Fibroblast of lung (primary cell): ENCODE results near the gene CXCL5. TPM values are rescaled to one million over a fixed set of nuclear protein-coding genes. Genes with fewer than 3 reads are reported as not detected.

Experiments
- DNase-seq, 2 donors: peaks; one replicate each; pipeline versions ENCODE4 v3.0.0 to v3.0.0-alpha.2; 2010; ENCODE audit warnings: low read depth in 2 of 2
- H2AFZ ChIP-seq: 2 replicates; pipeline ENCODE4 v1.5.1; 2012; ENCODE audit warnings: low read length, control low read depth, inconsistent platforms
- H3K27ac ChIP-seq: 2 replicates; pipeline ENCODE4 v1.5.1; 2011; ENCODE audit warnings: low read length, control low read depth; ENCODE audit not compliant: insufficient read depth
- H3K27me3 ChIP-seq: 2 replicates; pipeline ENCODE4 v1.5.1; 2011; ENCODE audit warnings: mild to moderate bottlenecking, low read length; ENCODE audit not compliant: control insufficient read depth, insufficient read depth
- H3K36me3 ChIP-seq: 2 replicates; pipeline ENCODE4 v1.5.1; 2011; ENCODE audit warnings: low read length; ENCODE audit not compliant: control insufficient read depth, insufficient read depth
- H3K4me1 ChIP-seq: 2 replicates; pipeline ENCODE4 v1.5.1; 2011; ENCODE audit warnings: low read length; ENCODE audit not compliant: control insufficient read depth, insufficient read depth; ENCODE audit errors: extremely low read depth
- H3K4me2 ChIP-seq: 2 replicates; pipeline ENCODE4 v1.5.1; 2011; ENCODE audit warnings: low read length, control low read depth; ENCODE audit not compliant: insufficient read depth; ENCODE audit errors: extremely low read depth
- H3K4me3 ChIP-seq, 4 experiments: fragments of 200-600 bp in 1 of 4; sonication (generic) in 1 of 4; replicated peaks in 1 of 4; 2 replicates each; pipeline ENCODE4 v1.5.1; 2011 to 2016; ENCODE audit warnings: low read length in 4 of 4, low read depth in 3 of 4, mild to moderate bottlenecking in 3 of 4, control low read depth in 2 of 4, inconsistent platforms in 1 of 4, mixed read lengths in 1 of 4; ENCODE audit not compliant: insufficient read depth in 1 of 4; ENCODE audit errors: control extremely low read depth in 1 of 4
- H3K79me2 ChIP-seq: 2 replicates; pipeline ENCODE4 v1.5.1; 2012; ENCODE audit warnings: mild to moderate bottlenecking, low read length, inconsistent platforms; ENCODE audit not compliant: control insufficient read depth, insufficient read depth
- H3K9ac ChIP-seq: 2 replicates; pipeline ENCODE4 v1.5.1; 2011; ENCODE audit warnings: mild to moderate bottlenecking, low read length, control low read depth; ENCODE audit not compliant: insufficient read depth
- H3K9me3 ChIP-seq: 2 replicates; pipeline ENCODE4 v1.5.1; 2012; ENCODE audit warnings: low read depth, low read length; ENCODE audit not compliant: control insufficient read depth, insufficient read depth
- H4K20me1 ChIP-seq: 2 replicates; pipeline ENCODE4 v1.5.1; 2011; ENCODE audit warnings: low read length; ENCODE audit not compliant: control insufficient read depth, insufficient read depth; ENCODE audit errors: extremely low read depth
- EZH2 ChIP-seq: IDR thresholded peaks from 2 replicates; pipeline ENCODE4 v1.5.1; 2012; ENCODE audit warnings: low read length, control low read depth, mild to moderate bottlenecking; ENCODE audit errors: missing control alignments
- polyA plus RNA-seq, 2 donors: library from polyadenylated mRNA; depleted of rRNA in 1 of 2; stranded (reverse) in 1 of 2; unstranded in 1 of 2; fragments of >200 nt; gene quantifications; 2 replicates each; pipeline ENCODE4 v1.2.1, GENCODE V29; 2011 to 2012; ENCODE audit warnings: missing spikeins in 1 of 2
- total RNA-seq: library from RNA; depleted of rRNA; stranded (reverse); fragments of >200 nt; gene quantifications from 2 replicates; pipeline ENCODE4 v1.2.1, GENCODE V29; 2014
- TF ChIP-seq, protein P1 (sequence below), 2 donors: IDR thresholded peaks in 1 of 2; conservative IDR thresholded peaks in 1 of 2; 1 replicate in 1 of 2; 2 replicates in 1 of 2; pipeline ENCODE4 v1.5.1; 2011 to 2012; ENCODE audit warnings: low read length in 2 of 2, control low read depth in 1 of 2, inconsistent platforms in 1 of 2, low read depth in 1 of 2, mild to moderate bottlenecking in 1 of 2

CXCL5 gene
- total and polyA plus RNA-seq, 2 donors (not counting 1 experiment from before 2014, with no cell fraction given) = 0.24 to 0.66 TPM

- Histone ChIP-seq H3K27me3 (no peaks in the 10 kb centered on the region), H3K9me3 (no peaks in the 10 kb centered on the region), H3K4me1 (peaks cover 2% of the 10 kb centered on the region), H4K20me1 (no peaks in the 10 kb centered on the region), H3K36me3 (no peaks in the 10 kb centered on the region), H3K4me3 (no peak overlapping the region), H3K4me2 (no peak overlapping the region), H3K27ac (no peak overlapping the region), H3K79me2 (no peaks in the 10 kb centered on the region), H3K9ac (no peak overlapping the region), H2AFZ (no peak overlapping the region)
- no peak for DNase-seq
- TF ChIP-seq, protein P1, sequence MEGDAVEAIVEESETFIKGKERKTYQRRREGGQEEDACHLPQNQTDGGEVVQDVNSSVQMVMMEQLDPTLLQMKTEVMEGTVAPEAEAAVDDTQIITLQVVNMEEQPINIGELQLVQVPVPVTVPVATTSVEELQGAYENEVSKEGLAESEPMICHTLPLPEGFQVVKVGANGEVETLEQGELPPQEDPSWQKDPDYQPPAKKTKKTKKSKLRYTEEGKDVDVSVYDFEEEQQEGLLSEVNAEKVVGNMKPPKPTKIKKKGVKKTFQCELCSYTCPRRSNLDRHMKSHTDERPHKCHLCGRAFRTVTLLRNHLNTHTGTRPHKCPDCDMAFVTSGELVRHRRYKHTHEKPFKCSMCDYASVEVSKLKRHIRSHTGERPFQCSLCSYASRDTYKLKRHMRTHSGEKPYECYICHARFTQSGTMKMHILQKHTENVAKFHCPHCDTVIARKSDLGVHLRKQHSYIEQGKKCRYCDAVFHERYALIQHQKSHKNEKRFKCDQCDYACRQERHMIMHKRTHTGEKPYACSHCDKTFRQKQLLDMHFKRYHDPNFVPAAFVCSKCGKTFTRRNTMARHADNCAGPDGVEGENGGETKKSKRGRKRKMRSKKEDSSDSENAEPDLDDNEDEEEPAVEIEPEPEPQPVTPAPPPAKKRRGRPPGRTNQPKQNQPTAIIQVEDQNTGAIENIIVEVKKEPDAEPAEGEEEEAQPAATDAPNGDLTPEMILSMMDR (conservative IDR thresholded peaks at IDR 0.05 in 1 of 2, IDR thresholded peaks at IDR 0.05 in 1 of 2; ENCODE audit: low read depth in 1 of 2, low read length in 2 of 2) = no peak
- TF ChIP-seq EZH2 = no peak
These were observed 46.8 kb upstream of the CXCL5 start for GRCh38 chr4:74045247-74045646.

DNA sequence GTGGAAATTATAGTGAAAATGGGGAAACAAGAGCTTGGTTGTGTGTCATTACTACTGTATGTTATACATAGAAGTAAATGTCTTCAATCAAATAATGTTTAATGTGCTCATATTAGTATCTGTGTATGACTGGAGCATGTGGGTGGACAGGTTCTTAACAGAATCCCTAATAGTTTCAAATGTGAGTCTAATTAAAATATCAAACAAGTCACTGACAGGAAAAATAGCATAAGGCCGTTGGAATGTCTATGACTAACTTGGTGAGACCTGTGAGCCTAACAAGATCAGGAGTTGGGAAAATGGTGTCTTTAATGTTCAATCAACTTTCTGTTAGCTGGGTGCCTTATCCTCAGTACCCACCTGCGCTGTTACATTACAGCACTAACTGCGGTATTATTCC is 46.2 kb upstream of the CXCL5 start:
- H3K9ac ChIP-seq = no peak overlapping the region
- no peaks in the 10 kb centered on the region for H4K20me1 ChIP-seq
- peak in 1 of 2 donors; percentile 70 for DNase-seq
- no peak overlapping the region for H3K4me2 ChIP-seq
- no peaks in the 10 kb centered on the region for H3K27me3 ChIP-seq
- no peak overlapping the region for H2AFZ ChIP-seq
- no peak overlapping the region for H3K27ac ChIP-seq
- peaks cover 2% of the 10 kb centered on the region for H3K4me1 ChIP-seq
- TF ChIP-seq, protein P1 (conservative IDR thresholded peaks at IDR 0.05 in 1 of 2, IDR thresholded peaks at IDR 0.05 in 1 of 2; ENCODE audit: low read depth in 1 of 2, low read length in 2 of 2) = no peak
- no peak for TF ChIP-seq EZH2
- H3K4me3 ChIP-seq = no peak overlapping the region
- no peaks in the 10 kb centered on the region for H3K9me3 ChIP-seq
- H3K79me2 ChIP-seq = no peaks in the 10 kb centered on the region
- H3K36me3 ChIP-seq = no peaks in the 10 kb centered on the region

- no peak overlapping the region for H2AFZ ChIP-seq
- H3K9me3 ChIP-seq = no peaks in the 10 kb centered on the region
- H3K27me3 ChIP-seq = no peaks in the 10 kb centered on the region
- H3K9ac ChIP-seq = no peak overlapping the region
- TF ChIP-seq EZH2 = no peak
- TF ChIP-seq, protein P1 (conservative IDR thresholded peaks at IDR 0.05 in 1 of 2, IDR thresholded peaks at IDR 0.05 in 1 of 2; ENCODE audit: low read depth in 1 of 2, low read length in 2 of 2) = no peak
- H4K20me1 ChIP-seq = no peaks in the 10 kb centered on the region
- no peak overlapping the region for H3K4me2 ChIP-seq
- no peak overlapping the region for H3K27ac ChIP-seq
- no peaks in the 10 kb centered on the region for H3K79me2 ChIP-seq
- H3K4me3 ChIP-seq = no peak overlapping the region
- no peaks in the 10 kb centered on the region for H3K36me3 ChIP-seq
- H3K4me1 ChIP-seq = peaks cover 2% of the 10 kb centered on the region
- DNase-seq = no peak
These were observed 44.2 kb upstream of the CXCL5 start for GRCh38 chr4:74042681-74043080.
